Erythroblast (primary cell): ENCODE results near the gene GNPTG.
"Not testable (repeated sequence)": the region's sequence is repeated elsewhere in the genome, so short reads cannot be mapped to it uniquely, and the experiment has no call there.

Experiments used
- DNase-seq, 2 experiments: peaks; one replicate each; lab custom pipeline; 2025; lab: John Stamatoyannopoulos, UW
- GATA1 ChIP-seq: IDR thresholded peaks from 2 replicates; pipeline ENCODE4 v1.6.1; 2011; ENCODE audit warnings: low read depth, mild to moderate bottlenecking, control low read depth, low read length, moderate library complexity
- POLR2A ChIP-seq: IDR thresholded peaks from 2 replicates; pipeline ENCODE4 v1.6.1; 2011; ENCODE audit warnings: mild to moderate bottlenecking, low read length

The GNPTG gene

DNA sequence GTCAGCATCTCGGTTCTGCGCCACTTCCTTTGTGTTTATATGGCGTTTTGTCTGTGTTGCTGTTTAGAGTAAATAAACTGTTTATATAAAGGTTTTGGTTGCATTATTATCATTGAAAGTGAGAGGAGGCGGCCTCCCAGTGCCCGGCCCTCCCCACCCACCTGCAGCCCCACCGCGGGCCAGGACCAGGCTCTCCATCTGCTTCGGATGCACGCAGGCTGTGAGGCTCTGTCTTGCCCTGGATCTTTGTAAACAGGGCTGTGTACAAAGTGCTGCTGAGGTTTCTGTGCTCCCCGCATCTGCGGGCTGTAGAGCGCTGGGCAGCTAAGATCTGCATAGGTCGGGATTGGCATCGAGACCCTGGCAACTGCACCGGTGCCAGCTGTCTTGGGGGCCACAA, 26.5 kb upstream of the GNPTG start:
- TF ChIP-seq GATA1 (no peak), POLR2A (no peak)
- DNase-seq, result no peak

GRCh38 chr16:1325673-1326371, 25.9 kb upstream of the GNPTG start:
- no peak for TF ChIP-seq POLR2A
- no peak for DNase-seq

DNA sequence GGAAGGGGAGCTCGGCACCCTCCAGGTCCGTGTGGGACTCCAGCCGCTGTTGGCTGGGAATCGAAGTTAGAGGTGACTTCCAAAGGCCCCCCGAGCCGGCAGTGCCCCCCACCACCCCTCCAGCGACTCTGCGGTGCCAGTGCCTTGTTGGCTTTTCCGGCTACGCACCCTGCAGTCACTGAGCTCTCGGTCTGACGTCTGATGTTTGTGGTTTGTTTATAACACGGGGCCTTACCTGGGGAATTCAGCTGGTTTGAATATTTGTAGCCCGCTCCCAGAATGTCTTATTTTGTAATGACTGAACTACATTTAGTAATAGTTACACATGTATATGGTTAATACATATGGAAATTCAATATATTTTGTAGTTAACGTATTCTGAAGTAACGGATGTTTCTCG, 25.3 kb upstream of the GNPTG start:
- DNase-seq, result no peak
- no peak for TF ChIP-seq POLR2A
- TF ChIP-seq GATA1, result no peak

DNA sequence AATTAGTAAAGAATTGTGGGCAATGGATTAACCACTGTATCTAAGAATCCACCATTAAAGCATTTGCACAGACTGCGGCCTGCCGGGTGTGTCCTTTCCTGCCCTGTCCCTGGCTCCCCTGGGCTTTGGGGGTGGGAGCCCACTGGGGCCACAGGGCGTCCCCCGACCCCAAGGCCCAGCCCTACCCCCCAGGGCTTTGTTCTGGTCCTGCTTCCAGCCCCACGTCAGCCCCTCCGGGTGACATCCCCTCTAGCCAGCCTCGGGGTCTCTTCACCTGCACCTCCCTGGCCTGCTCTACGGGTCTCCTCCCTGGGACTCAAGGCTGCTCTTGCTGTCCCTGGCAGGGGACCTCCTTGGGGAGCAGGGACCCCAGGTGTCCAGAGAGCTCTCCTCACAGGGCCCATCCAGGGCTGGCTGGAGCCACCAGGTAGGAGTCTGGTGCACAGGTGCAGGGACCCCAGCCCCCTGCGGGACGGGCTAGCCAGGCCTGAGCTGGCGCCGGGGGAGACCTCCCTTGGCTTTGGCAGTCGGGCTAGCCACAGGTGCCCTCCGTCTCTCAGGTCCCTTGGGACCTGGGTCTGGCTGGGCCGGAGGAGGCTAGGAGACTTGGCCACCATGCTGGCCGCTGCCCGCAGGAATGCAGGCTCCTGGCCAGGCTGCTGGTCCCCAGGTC, 24.6 kb upstream of the GNPTG start:
- TF ChIP-seq POLR2A, result no peak
- no peak for TF ChIP-seq GATA1
- no peak for DNase-seq

DNA sequence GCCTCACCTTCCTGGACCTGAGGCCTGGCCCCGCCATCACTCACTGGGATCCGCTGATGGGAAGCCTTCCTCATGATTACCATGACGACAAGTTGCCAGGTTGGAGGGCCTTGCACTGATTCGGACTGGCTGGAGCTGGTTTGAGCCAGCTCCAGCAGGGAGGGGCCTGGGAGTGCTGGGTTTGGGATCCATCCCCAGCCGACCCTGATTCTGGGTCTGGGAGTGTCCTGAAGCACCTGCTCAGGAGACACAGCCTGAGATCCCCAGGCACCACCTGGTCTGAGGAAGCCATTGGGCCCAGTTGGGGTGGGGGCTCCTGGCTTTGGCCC, 24.1 kb upstream of the GNPTG start:
- DNase-seq, result no peak
- no peak for TF ChIP-seq POLR2A
- no peak for TF ChIP-seq GATA1

DNA sequence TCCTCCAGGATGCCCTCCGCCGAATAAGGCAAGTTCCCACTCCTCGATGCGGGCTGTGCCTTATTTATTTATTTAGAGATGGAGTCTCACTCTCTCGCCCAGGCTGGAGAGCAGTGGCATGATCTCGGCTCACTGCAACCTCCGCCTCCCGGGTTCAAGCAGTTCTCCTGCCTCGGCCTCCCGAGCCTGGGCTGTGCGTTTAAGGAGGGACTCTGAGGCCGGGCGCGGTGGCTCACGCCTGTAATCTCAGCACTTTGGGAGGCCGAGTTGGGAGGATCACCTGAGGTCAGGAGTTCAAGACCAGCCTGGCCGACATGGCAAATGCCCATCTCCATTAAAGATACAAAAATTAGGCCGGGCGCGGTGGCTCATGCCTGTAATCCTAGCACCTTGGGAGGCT, 23.6 kb upstream of the GNPTG start:
- DNase-seq, result not testable (repeated sequence)

GRCh38 chr16:1328961-1329360, 22.8 kb upstream of the GNPTG start:
- DNase-seq, result not testable (repeated sequence)

GRCh38 chr16:1330260-1330914, 21.3 kb upstream of the GNPTG start:
- peak; percentile 30 to 58 for DNase-seq
- no peak for TF ChIP-seq GATA1
- TF ChIP-seq POLR2A, result no peak

DNA sequence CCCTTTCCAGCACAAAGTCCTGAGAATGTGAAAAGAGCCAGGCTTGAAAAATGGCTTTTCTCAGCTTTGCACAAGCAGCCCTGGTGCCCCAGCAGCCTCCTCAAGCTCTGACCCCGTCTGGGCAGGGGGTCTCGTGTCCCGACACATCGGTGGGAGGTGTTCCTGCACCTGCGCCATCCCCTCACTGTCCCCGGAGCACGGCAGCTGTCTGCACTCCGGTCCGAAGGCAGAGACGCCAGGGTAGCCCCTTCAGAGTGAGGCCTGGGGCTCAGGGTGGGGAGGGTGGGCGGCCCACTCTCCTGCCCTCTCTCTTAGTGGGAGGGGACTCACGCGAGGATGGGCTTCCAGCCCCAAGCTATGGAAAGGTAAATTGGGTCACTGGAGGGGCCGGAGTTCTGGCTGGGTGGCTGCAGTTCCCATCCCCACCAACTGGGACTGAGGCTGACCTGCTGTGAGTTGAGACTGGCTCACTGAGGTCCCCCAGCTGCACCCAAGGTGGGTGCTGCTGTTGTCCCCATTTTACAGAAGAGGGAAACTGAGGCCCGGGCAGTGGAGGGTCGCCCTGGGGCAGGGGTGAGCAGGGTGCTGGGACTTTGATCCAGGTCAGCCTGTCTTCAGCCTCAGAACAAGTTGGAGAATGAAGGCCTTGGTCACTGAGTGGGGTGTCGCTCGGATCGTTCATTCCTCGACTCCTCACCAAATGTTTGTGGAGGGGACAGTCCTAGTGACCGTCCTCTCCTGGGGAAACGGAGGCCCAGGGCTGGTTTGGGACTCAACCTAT, 20.6 kb upstream of the GNPTG start:
- TF ChIP-seq POLR2A (no peak), GATA1 (no peak)
- DNase-seq, result no peak

DNA sequence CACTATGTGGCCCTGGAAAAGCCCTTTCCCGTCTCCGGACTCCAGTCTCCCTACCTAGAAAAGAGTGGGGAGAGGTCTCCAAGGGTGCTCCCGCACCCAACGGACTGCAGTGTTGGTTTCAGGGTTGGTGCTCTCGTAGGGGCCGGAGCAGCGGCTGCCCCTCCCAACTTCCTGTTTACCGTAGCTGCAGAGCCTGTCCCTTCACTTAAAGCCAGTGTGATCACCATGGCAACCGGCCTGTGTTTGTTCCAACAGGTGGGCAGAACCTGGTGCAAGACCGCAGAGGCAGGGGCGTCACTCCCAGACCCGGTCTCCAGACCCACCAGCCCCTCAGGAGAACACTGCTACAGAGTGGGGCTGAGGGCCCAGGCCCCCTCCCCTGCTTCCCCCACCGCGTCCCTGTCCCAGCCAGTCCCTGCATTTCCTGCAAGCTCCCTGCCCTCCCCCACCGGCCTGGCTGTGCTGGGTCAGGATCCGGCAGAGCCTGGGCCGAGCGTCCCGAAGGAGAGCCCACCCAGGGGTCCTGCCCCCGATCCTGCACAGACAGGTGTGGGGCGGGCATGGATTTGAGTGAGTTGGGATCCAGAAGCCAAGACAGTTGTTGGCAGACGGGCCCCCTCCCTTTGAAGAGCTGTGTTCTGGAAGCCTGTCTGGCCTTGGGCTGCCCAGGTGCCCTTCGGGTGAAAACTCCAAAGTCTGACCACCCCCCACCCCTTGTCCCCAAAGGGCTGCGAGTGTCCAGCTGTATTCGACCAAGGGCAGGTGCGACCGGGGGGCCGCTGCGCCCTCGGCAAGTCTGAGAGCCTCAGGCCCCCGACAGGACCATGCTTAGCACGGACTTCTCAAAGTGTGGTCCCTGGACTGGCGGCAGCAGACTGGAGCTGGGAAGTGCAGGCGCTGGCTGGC, 19.8 kb upstream of the GNPTG start:
- peak; percentile 36 to 49 for DNase-seq
- no peak for TF ChIP-seq GATA1
- TF ChIP-seq POLR2A, result no peak

DNA sequence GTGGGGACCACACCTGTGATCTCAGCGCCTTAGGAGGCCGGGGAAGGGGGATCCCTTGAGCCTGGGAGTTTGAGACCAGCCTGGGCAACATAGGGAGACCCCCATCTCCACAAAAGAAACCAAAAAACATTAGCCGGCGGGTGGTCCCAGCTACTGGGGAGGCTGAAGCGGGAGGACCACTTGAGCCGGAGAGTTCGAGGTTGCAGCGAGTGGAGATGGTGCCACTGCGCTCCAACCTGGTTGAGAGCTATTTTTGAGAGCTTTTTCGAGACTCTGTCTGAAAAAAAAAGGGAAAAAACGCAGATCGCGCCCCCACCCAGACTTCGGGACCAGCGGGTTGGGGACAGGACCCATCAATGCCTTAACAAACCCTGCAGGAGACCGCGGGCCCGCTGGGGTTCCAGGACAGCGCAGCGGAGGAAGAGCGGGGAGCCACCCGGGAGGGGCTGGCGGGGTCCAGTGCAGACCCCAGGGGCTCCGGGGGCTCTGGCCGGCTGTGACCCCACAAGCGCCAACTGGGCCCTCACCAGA, 19.0 kb upstream of the GNPTG start:
- DNase-seq, result no peak
- TF ChIP-seq GATA1, result no peak
- TF ChIP-seq POLR2A, result no peak

DNA sequence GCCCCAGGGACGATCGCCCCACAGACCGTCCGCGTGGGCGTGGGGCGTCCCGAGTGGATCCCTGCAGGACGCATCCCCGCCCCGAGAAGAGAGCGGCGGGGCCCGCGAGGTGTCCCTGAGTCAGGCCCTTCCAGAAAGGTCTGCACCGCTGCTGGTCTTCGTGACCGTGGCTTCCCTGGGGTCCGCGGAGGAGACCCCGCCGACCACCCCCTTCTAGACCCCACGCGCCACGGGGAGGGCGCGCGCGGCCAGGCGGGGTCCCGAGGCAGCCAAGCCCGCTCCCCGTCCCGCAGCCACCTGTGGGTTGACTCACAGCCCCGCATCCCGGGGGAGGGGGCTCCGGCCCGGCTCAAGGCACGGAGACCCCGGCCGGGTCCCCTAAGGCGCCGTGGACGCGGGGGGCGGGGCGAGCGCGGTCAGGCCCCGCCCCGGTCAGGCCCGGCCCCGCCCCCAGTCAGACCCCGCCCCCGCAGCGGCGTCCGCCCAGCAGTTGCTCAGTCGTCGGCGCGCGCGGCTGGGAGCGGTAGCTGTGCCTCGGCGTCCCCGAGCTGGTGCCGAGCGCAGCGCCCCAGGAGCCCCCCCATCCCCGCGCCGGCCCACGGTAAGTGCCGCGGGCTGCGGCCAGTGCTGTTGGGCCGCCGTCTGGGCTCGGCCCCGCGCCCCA, 18.4 kb upstream of the GNPTG start, which contains the start of gene BAIAP3:
Gene BAIAP3 (plus strand): TSS at position 497 of the 664 bp plus-strand sequence. CDS start 4,905 bp downstream, outside the sequence.
- TF ChIP-seq POLR2A (no peak), GATA1 (no peak)
- DNase-seq, result peak; percentile 48 to 68
